H9 (cell line): ENCODE data around the gene ADCY5. TPM values are rescaled to one million over a fixed set of nuclear protein-coding genes. Genes with fewer than 3 reads are reported as not detected.

ENCODE experiments used
- DNase-seq: peaks from one replicate; pipeline ENCODE4 v3.0.0-alpha.2; 2017
- H2AFZ ChIP-seq: one replicate; pipeline ENCODE4 v1.6.1; 2013; ENCODE audit warnings: mild to moderate bottlenecking, low read length, control low read depth, moderate library complexity
- H2AK5ac ChIP-seq: 2 replicates; pipeline ENCODE4 v1.6.1; 2013; ENCODE audit warnings: low read length, control low read depth, mixed read lengths; ENCODE audit not compliant: insufficient read length
- H2BK120ac ChIP-seq: one replicate; pipeline ENCODE4 v1.6.1; 2013; ENCODE audit warnings: low read depth, mild to moderate bottlenecking, low read length, control low read depth, inconsistent platforms; ENCODE audit not compliant: poor library complexity, severe bottlenecking
- H2BK12ac ChIP-seq: 2 replicates; pipeline ENCODE4 v1.6.1; 2013; ENCODE audit warnings: low read length, control low read depth, mixed read lengths, low read depth; ENCODE audit not compliant: insufficient read length
- H2BK15ac ChIP-seq: 2 replicates; pipeline ENCODE4 v1.6.1; 2013; ENCODE audit warnings: low read depth, low read length, control low read depth
- H2BK20ac ChIP-seq: one replicate; pipeline ENCODE4 v1.6.1; 2013; ENCODE audit warnings: low read depth, mild to moderate bottlenecking, low read length, control low read depth, inconsistent platforms; ENCODE audit not compliant: poor library complexity, severe bottlenecking
- H2BK5ac ChIP-seq: 2 replicates; pipeline ENCODE4 v1.6.1; 2013; ENCODE audit warnings: low read length, control low read depth, mixed read lengths; ENCODE audit not compliant: insufficient read length
- H3K14ac ChIP-seq: 2 replicates; pipeline ENCODE4 v1.6.1; 2013; ENCODE audit warnings: low read length, control low read depth; ENCODE audit not compliant: insufficient read depth
- H3K18ac ChIP-seq: 2 replicates; pipeline ENCODE4 v1.6.1; 2013; ENCODE audit warnings: low read depth, mild to moderate bottlenecking, mixed read lengths, low read length, control low read depth; ENCODE audit not compliant: insufficient read length
- H3K23ac ChIP-seq: 2 replicates; pipeline ENCODE4 v1.6.1; 2013; ENCODE audit warnings: low read length, control low read depth, mixed read lengths, low read depth; ENCODE audit not compliant: insufficient read length
- H3K23me2 ChIP-seq: 2 replicates; pipeline ENCODE4 v1.6.1; 2013; ENCODE audit warnings: low read depth, mild to moderate bottlenecking, mixed read lengths, low read length, control low read depth; ENCODE audit not compliant: insufficient read length, poor library complexity, severe bottlenecking
- H3K27ac ChIP-seq: 2 replicates; pipeline ENCODE4 v1.5.1; 2013; ENCODE audit warnings: low read length, control low read depth, mixed read lengths, low read depth; ENCODE audit not compliant: insufficient read length
- H3K27me3 ChIP-seq: 2 replicates; pipeline ENCODE4 v1.6.1; 2013; ENCODE audit warnings: low read length, control low read depth, inconsistent platforms; ENCODE audit not compliant: insufficient read depth
- H3K4ac ChIP-seq: 2 replicates; pipeline ENCODE4 v1.6.1; 2013; ENCODE audit warnings: low read depth, mild to moderate bottlenecking, control low read depth, inconsistent platforms, low read length, moderate library complexity
- H3K4me1 ChIP-seq: 2 replicates; pipeline ENCODE4 v1.6.1; 2013; ENCODE audit warnings: low read length, control low read depth, inconsistent platforms; ENCODE audit not compliant: insufficient read depth
- H3K4me2 ChIP-seq: 2 replicates; pipeline ENCODE4 v1.6.1; 2013; ENCODE audit warnings: low read length, control low read depth, mixed read lengths; ENCODE audit not compliant: insufficient read length, insufficient read depth
- H3K56ac ChIP-seq: 2 replicates; pipeline ENCODE4 v1.6.1; 2013; ENCODE audit warnings: low read depth, mild to moderate bottlenecking, mixed read lengths, low read length, control low read depth; ENCODE audit not compliant: insufficient read length
- H3K79me1 ChIP-seq: 2 replicates; pipeline ENCODE4 v1.6.1; 2013; ENCODE audit warnings: low read depth, mild to moderate bottlenecking, moderate library complexity, low read length, control low read depth, inconsistent platforms; ENCODE audit not compliant: insufficient read depth, poor library complexity, severe bottlenecking
- H3K79me2 ChIP-seq: 2 replicates; pipeline ENCODE4 v1.6.1; 2013; ENCODE audit warnings: low read length, control low read depth, inconsistent platforms; ENCODE audit not compliant: insufficient read depth
- H3K9ac ChIP-seq: 2 replicates; pipeline ENCODE4 v1.6.1; 2013; ENCODE audit warnings: low read length, control low read depth, mixed read lengths; ENCODE audit not compliant: insufficient read length; ENCODE audit errors: extremely low read depth
- H3K9me3 ChIP-seq: one replicate; pipeline ENCODE4 v1.6.1; 2013; ENCODE audit warnings: low read depth, low read length, inconsistent platforms; ENCODE audit not compliant: control insufficient read depth
- H3T11ph ChIP-seq: one replicate; pipeline ENCODE4 v1.6.1; 2013; ENCODE audit warnings: mild to moderate bottlenecking, low read length, control low read depth, inconsistent platforms
- H4K20me1 ChIP-seq: one replicate; pipeline ENCODE4 v1.6.1; 2013; ENCODE audit not compliant: control insufficient read depth, insufficient read length, insufficient read depth
- H4K5ac ChIP-seq: 2 replicates; pipeline ENCODE4 v1.6.1; 2013; ENCODE audit warnings: low read depth, mild to moderate bottlenecking, mixed read lengths, low read length, control low read depth; ENCODE audit not compliant: insufficient read length
- H4K8ac ChIP-seq: replicated peaks from 2 replicates; pipeline ENCODE4 v1.6.1; 2013; ENCODE audit warnings: low read length, control low read depth, mixed read lengths, low read depth; ENCODE audit not compliant: insufficient read length
- H4K91ac ChIP-seq: 2 replicates; pipeline ENCODE4 v1.6.1; 2013; ENCODE audit warnings: low read depth, mild to moderate bottlenecking, moderate library complexity, mixed read lengths, low read length, control low read depth; ENCODE audit not compliant: insufficient read length
- H3K27ac Mint-ChIP-seq, 3 experiments: 2 replicates in 2 of 3; 3 replicates in 1 of 3; pipeline ENCODE4 v1.8.0; 2020 to 2021; ENCODE audit warnings: mixed read lengths in 3 of 3, mild to moderate bottlenecking in 1 of 3, moderate library complexity in 1 of 3
- H3K27me3 Mint-ChIP-seq: 2 replicates; pipeline ENCODE4 v1.8.0; 2021; ENCODE audit warnings: low read depth, mild to moderate bottlenecking, moderate library complexity, mixed read lengths
- H3K36me3 Mint-ChIP-seq, 3 experiments: 2 replicates in 2 of 3; 3 replicates in 1 of 3; pipeline ENCODE4 v1.8.0; 2020 to 2021; ENCODE audit warnings: low read depth in 3 of 3, mixed read lengths in 3 of 3; ENCODE audit not compliant: insufficient read depth in 1 of 3
- H3K4me1 Mint-ChIP-seq, 2 experiments: 2 replicates each; pipeline ENCODE4 v1.8.0; 2020; ENCODE audit warnings: mixed read lengths in 2 of 2
- H3K4me3 Mint-ChIP-seq, 2 experiments: 2 replicates in 1 of 2; 3 replicates in 1 of 2; pipeline ENCODE4 v1.8.0; 2020 to 2021; ENCODE audit warnings: mild to moderate bottlenecking in 2 of 2, mixed read lengths in 2 of 2, moderate library complexity in 1 of 2
- H3K9me3 Mint-ChIP-seq, 2 experiments: 2 replicates in 1 of 2; 3 replicates in 1 of 2; pipeline ENCODE4 v1.8.0; 2020; ENCODE audit warnings: mild to moderate bottlenecking in 2 of 2, mixed read lengths in 2 of 2, moderate library complexity in 1 of 2
- WGBS: extraction: QIAGEN DNeasy Blood & Tissue Kit; methylation state at CpG from one replicate; pipeline ENCODE4 v1.1.7; 2013; ENCODE audit warnings: missing lambda C conversion rate, low lambda C conversion rate, mixed read lengths; ENCODE audit not compliant: insufficient read length; ENCODE audit errors: extremely low coverage; 5-methylcytosine and 5-hydroxymethylcytosine counted together
- total RNA-seq: library from RNA; stranded (reverse); gene quantifications from 2 replicates; pipeline ENCODE4 v1.2.1, GENCODE V29; 2021
- TF ChIP-seq, protein P1 (sequence below): fragments of 200-600 bp; sonication (generic); conservative IDR thresholded peaks from 3 replicates; pipeline ENCODE4 v1.8.0; 2021; ENCODE audit warnings: antibody characterized with exemption, mild to moderate bottlenecking

Gene ADCY5
- total RNA-seq, 1 experiment from 2014 or later = 5.0 TPM

DNA sequence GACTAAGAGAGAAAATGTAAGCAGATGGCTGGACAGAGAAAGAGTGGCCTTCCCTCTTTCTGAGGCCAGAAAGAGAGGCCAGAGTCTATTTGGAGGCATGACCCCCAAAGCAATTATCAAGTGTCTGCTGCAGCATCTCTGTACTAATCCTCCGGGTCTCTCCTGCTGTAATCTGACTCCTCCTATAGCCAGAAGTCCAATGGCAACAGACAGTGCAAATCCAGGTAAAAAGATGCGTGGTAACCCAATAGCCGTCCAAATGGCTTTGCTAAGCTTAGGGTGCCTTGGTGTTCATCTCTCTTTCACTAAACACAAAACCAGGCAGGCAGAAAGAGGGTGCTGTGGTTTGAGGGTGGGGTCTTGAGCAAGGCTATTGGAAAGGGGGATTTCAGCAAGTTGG, 91.6 kb downstream of the ADCY5 start:
- H3K56ac ChIP-seq = no peak overlapping the region
- no peaks in the 10 kb centered on the region for H3K9me3 ChIP-seq
- H2BK120ac ChIP-seq = no peak overlapping the region
- WGBS = no CpG with 5 or more reads among the region's 3 CpGs
- H4K91ac ChIP-seq = no peak overlapping the region
- peaks cover 32% of the 10 kb centered on the region for H3K27me3 Mint-ChIP-seq
- no peak for DNase-seq
- TF ChIP-seq, protein P1, sequence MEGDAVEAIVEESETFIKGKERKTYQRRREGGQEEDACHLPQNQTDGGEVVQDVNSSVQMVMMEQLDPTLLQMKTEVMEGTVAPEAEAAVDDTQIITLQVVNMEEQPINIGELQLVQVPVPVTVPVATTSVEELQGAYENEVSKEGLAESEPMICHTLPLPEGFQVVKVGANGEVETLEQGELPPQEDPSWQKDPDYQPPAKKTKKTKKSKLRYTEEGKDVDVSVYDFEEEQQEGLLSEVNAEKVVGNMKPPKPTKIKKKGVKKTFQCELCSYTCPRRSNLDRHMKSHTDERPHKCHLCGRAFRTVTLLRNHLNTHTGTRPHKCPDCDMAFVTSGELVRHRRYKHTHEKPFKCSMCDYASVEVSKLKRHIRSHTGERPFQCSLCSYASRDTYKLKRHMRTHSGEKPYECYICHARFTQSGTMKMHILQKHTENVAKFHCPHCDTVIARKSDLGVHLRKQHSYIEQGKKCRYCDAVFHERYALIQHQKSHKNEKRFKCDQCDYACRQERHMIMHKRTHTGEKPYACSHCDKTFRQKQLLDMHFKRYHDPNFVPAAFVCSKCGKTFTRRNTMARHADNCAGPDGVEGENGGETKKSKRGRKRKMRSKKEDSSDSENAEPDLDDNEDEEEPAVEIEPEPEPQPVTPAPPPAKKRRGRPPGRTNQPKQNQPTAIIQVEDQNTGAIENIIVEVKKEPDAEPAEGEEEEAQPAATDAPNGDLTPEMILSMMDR = no peak
- H4K8ac ChIP-seq = no peak overlapping the region
- no peak overlapping the region for H3K4me2 ChIP-seq
- H2BK20ac ChIP-seq = no peak overlapping the region
- no peak overlapping the region for H3K4ac ChIP-seq
- no peak overlapping the region for H3K18ac ChIP-seq
- no peak overlapping the region for H2BK12ac ChIP-seq
- H3K4me3 Mint-ChIP-seq = no peak overlapping the region
- no peak overlapping the region for H3K9ac ChIP-seq
- no peak overlapping the region for H3K27ac Mint-ChIP-seq
- no peak overlapping the region for H4K5ac ChIP-seq
- no peaks in the 10 kb centered on the region for H3K23me2 ChIP-seq
- H3K27me3 ChIP-seq = peaks cover 1% of the 10 kb centered on the region
- H3K4me1 Mint-ChIP-seq = peaks cover 12 to 17% of the 10 kb centered on the region in 2 experiments
- H3K23ac ChIP-seq = no peak overlapping the region
- peaks cover 3 to 7% of the 10 kb centered on the region in 2 experiments for H3K9me3 Mint-ChIP-seq
- no peaks in the 10 kb centered on the region for H3K79me2 ChIP-seq
- no peak overlapping the region for H3K14ac ChIP-seq
- no peaks in the 10 kb centered on the region for H3K79me1 ChIP-seq
- H3K27ac ChIP-seq = no peak overlapping the region
- H2AK5ac ChIP-seq = no peak overlapping the region
- H3K4me1 ChIP-seq = no peaks in the 10 kb centered on the region
- peaks cover 0 to 8% (median 0%) of the 10 kb centered on the region in 3 experiments; a peak in 2 of 7 replicates for H3K36me3 Mint-ChIP-seq
- no peak overlapping the region for H2AFZ ChIP-seq
- H4K20me1 ChIP-seq = no peaks in the 10 kb centered on the region
- no peak overlapping the region for H2BK5ac ChIP-seq
- H3T11ph ChIP-seq = no peak overlapping the region
- H2BK15ac ChIP-seq = no peak overlapping the region; the same call in 1 of the 2 replicates
